Left hindlimb (tissue), 1 donor: ENCODE data around the gene TMEM125.

Source experiments
- DNase-seq: peaks from one replicate; pipeline ENCODE4 v3.0.0-alpha.2; 2018

Gene TMEM125

GRCh38 chr1:43294761-43295160 is 25.0 kb downstream of the TMEM125 start:
- no peak for DNase-seq

- no peak for DNase-seq
These were observed 26.4 kb downstream of the TMEM125 start for GRCh38 chr1:43296207-43296606.

- no peak for DNase-seq
These were observed 28.3 kb downstream of the TMEM125 start for GRCh38 chr1:43298055-43298454.

GRCh38 chr1:43299101-43299500 is 29.3 kb downstream of the TMEM125 start:
- DNase-seq, result no peak

GRCh38 chr1:43300378-43301094 is 30.8 kb downstream of the TMEM125 start, which contains the start of gene TIE1:
TSS of gene TIE1 (plus strand) at chr1:43300982. CDS start at chr1:43301072, 90 bp downstream.
- DNase-seq, result peak; percentile 34

- DNase-seq, result no peak
These were observed 32.4 kb downstream of the TMEM125 start for GRCh38 chr1:43302201-43302600.

GRCh38 chr1:43302721-43303470 is 33.1 kb downstream of the TMEM125 start:
- no peak for DNase-seq

GRCh38 chr1:43303471-43304313 is 33.9 kb downstream of the TMEM125 start:
- no peak for DNase-seq

GRCh38 chr1:43304314-43304681 is 34.5 kb downstream of the TMEM125 start:
- peak; percentile 61 for DNase-seq

- no peak for DNase-seq
These were observed 35.1 kb downstream of the TMEM125 start for GRCh38 chr1:43304771-43305300.

GRCh38 chr1:43305461-43305860 is 35.7 kb downstream of the TMEM125 start:
- DNase-seq, result no peak

GRCh38 chr1:43305926-43306687 is 36.3 kb downstream of the TMEM125 start:
- DNase-seq, result no peak

- DNase-seq, result no peak
These were observed 37.1 kb downstream of the TMEM125 start for GRCh38 chr1:43306688-43307457.

GRCh38 chr1:43307458-43308158 is 37.8 kb downstream of the TMEM125 start:
- no peak for DNase-seq

GRCh38 chr1:43308635-43309404 is 39.0 kb downstream of the TMEM125 start:
- no peak for DNase-seq

GRCh38 chr1:43309405-43310025 is 39.7 kb downstream of the TMEM125 start:
- DNase-seq, result no peak

- DNase-seq, result no peak
These were observed 41.7 kb downstream of the TMEM125 start for GRCh38 chr1:43311521-43311920.

GRCh38 chr1:43312212-43312623 is 42.4 kb downstream of the TMEM125 start:
- DNase-seq, result no peak
